Epidermal melanocyte (primary cell): Measurements from ENCODE around the gene COL9A3.

Source experiments
- DNase-seq: peaks from one replicate; pipeline ENCODE4 v3.0.0; 2011; ENCODE audit warnings: low spot score; ENCODE audit not compliant: insufficient read length

COL9A3 gene

DNA sequence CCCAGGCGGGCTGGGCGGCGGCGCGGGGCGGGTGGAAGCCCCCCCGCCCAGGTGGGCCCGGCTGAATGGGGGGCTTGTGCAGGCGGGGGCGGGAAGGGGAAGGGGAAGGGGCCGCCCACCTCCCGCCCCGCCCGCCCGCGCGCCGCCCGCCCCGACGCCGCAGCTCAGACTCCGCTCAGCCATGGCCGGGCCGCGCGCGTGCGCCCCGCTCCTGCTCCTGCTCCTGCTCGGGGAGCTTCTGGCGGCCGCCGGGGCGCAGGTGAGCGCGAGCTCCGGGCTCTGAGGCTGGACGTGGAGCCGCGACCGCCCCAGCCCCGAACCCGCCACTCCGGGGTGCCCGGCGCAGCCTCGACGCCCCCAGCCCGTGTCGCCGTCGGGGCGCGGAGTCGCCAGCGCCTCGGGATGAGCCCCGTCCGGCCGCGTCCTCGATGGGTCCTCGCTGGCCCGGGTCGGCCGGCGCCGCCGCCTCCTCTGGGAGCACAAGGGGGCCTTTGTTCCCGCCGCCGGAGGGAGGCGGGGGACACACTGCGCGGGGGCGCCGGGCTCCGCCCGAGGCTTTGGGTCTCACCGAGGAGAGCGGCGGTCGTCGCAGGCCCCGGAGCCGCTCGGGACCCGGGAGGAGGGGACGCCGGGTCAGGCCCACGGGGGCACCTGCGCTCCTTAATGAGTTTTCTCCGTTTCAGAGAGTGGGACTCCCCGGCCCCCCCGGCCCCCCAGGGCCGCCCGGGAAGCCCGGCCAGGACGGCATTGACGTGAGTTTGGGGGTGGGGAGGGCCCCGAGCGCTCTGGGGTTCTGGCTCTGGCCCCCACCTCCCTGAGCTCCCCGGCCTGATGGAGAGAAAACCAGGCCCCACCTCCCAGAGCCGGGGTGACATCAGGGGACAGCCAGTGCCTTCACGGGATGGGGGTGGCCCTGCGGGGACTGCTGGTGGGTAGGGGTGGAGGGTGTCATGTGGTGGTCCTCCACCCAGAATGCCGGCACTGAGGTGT is at the start of gene COL9A3:
Gene COL9A3 (plus strand): TSS at position 167 of the 990 bp plus-strand sequence. CDS start 15 bp downstream, at position 182.
- DNase-seq, result peak; percentile 72

DNA sequence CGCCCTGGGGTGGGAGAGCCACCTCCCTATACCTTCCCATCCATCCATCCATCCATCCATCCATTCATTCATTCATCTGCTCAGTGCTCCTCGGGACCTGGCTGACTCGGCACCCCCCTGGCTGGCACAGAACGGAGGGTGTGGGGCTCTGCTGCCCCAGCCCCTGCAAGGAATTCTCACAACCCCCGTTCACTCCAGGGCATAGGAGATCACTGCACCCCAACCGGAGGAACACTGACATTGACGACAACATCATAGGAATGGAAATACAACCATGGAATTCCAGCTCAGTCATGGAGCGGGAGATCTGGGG is 48.7 kb upstream of the COL9A3 start:
- DNase-seq, result no peak

DNA sequence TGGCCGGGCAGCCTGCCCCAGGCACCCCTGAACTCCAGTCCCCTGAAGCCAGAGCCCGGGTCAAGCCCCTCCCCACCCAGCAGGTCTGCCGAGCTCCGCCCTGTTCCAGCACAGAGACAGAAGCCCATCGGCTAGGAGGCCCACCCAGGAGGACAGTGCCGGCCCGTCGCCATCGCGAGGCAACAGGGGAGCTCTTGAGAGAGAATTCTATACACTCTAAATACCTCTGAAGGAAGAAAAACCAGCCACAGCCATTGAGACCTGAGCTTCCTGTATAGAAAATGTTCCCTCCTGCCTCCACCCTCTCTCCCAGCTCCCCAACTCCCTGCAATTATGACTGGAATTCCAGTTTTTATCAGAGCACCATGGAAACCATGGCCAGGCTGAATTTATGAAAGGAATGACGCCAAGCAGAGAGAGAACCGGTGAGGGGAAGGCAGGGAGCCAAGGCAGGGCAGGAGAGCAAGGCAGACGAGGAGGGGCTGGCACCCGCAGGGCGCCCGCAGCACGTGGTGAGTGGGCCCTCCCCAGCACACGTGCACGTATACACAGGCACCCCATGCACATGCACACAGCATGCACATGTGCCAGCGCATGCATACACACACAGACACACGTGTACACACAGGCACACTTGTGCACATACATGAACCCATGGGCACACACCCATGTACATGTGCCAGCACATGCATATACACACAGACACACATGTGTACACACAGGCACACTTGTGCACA is 48.1 kb upstream of the COL9A3 start:
- DNase-seq, result no peak

DNA sequence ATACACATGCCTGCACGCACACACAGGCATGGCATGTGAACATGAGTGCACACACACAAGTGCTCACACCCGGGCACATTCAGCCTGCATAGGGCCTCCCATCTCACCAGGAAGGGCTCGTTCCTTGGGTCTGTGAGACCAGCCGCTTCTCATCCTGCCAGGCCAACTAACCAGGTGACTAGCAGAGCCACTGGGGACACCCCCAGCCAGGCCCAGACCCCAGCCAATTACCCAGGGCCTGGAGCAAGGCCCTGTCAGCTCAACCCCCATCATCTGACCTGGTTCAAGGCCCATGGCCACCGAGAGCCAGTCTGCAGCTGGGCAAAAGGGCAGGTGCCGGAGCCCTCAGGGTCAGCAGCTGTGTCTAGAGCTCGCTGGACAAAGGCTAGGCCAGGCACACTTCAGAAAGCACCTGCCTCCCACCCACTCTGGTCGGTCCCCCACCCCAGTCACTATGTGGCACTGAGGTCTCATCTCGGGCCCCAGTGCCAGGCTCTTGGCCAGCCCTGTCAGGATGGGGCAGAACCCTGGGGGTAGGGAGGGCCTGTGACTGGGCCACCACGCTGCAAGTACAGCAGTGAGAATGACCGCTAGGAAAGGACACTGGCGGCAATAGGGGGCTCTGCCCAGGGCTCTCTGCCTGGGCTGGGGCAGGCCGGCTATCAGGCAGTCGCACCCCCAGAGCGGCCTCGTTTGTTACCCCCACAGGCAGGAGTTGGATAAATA is 47.3 kb upstream of the COL9A3 start:
- no peak for DNase-seq

DNA sequence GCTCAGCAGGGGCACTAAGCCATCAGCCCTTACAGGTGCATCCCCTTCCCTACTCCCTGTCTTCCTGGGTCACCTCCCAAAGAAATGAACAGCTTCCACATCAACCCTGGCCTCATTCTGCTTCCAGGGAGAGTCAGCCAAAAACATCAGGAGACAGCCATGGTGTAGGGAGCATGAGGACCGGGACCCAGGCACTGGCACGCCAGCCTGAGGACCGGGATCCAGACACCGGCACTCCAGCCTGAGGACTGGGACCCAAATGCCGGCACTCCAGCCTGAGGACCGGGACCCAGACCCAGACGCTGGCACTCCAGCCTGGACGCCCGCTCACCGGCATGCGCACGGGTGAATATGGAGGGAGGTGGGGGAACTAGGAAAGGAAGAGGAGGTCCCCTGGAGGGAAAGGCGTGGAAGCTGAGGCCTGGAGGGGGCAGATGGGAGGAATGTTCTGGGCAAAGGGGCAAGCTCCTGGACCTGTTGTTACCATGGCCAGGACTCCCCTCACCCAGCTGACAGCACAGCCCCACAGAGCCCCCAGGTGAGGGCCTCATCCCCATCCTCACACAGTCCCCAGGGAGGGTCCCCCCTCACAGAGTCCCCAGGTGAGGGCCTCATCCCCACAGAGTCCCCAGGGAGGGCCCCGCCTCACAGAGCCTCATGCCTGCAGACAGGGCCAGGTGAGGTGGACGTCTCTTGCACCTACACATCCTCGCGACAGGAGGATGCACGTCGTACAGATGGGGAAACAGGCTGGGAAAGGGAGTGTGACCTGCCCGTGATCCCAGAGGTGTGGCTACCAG is 46.5 kb upstream of the COL9A3 start:
- DNase-seq, result no peak

DNA sequence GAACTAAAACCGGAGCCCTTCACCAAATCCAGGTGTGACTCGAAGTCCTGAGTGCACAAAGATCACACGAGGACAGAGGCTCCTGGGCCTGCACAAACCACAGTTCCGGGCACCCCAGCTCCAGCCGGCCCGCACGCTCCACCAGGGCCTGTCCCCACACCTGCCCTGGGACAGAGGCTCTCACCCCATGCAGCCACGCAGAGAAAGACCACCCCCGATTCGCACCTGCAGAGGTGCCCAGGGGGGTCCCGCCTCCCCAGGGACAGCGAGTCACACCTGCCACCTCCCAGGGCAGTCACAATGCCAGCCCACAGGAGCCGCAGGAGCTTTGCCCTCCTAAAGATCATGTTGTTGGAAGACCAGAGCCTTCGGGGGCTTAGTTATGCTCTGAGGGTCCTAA is 45.9 kb upstream of the COL9A3 start:
- no peak for DNase-seq

DNA sequence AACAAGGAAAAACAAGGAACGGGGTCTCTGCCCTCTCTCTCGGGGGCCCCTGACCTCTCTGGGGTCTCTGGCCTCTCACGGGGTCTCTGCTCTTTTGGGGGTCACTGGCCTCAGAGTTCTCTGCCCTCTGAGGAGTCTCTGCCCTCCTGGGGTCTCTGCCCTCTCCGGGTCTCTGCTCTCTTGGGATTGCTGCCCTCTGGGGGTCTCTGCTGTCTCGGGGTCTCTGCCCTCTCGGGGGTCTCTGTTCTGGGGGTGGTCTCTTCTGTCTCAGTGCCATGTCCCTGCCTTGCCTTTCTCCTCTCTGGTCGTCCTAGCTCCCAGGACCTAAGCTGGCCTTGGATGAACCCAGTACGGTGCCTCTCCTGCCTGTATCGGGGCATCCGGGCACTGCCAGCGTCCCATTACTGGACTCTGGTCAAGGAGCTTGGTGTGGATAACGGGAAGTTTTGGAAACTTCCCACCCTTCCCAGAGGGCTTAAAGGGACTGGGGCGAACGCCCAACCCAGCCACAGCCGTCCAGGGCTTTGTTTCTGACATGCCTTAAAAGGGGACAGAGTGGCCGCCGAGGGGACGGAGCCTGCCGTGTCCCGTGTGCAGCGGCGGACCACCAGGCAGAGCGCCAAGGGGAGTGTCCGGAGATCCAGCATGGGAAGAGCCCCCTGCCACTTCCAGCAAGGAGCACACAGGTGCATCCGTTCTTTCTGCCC is 45.3 kb upstream of the COL9A3 start:
- DNase-seq, result no peak

DNA sequence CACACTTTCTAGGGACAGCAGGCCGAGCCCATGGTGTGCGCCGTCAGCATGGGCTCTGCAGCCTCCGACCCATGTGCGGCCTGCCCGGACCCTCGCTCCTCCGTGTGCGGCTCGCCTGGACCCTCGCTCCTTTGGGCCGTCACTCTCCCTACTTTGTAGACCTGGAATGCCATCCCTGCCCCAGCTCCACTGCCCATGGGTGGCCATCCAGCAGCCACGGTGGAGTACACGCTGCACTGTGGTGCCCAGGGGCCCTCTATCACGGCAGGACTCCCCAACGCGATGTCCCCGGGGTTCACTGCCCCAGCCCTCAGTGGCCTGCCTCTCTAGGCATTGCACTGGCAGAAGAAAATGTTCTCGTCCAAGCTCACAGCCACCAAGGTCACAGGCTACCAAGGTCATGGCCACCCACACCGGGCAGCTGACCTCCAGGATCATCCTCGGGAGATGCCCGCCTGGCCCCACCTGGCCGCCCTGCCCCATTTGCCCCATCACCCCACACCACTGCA is 44.7 kb upstream of the COL9A3 start:
- DNase-seq, result no peak

DNA sequence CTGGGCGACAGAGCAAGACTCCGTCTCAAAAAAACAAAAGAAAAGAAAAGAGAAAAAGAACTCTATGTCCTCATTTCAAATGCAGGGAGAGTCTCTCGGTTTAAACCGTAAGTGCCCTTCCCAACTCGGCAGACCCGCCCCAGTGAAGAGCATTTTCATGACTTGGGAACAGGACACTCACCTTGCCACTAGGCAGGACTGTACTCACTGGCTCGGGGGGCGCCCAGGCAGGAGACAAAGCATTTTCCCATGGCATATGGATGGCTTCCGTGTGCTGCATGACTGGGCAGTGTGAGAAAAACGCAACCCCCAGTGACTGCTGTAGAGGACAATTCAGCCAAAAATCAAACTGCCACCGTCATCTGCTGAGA is 44.2 kb upstream of the COL9A3 start:
- no peak for DNase-seq

DNA sequence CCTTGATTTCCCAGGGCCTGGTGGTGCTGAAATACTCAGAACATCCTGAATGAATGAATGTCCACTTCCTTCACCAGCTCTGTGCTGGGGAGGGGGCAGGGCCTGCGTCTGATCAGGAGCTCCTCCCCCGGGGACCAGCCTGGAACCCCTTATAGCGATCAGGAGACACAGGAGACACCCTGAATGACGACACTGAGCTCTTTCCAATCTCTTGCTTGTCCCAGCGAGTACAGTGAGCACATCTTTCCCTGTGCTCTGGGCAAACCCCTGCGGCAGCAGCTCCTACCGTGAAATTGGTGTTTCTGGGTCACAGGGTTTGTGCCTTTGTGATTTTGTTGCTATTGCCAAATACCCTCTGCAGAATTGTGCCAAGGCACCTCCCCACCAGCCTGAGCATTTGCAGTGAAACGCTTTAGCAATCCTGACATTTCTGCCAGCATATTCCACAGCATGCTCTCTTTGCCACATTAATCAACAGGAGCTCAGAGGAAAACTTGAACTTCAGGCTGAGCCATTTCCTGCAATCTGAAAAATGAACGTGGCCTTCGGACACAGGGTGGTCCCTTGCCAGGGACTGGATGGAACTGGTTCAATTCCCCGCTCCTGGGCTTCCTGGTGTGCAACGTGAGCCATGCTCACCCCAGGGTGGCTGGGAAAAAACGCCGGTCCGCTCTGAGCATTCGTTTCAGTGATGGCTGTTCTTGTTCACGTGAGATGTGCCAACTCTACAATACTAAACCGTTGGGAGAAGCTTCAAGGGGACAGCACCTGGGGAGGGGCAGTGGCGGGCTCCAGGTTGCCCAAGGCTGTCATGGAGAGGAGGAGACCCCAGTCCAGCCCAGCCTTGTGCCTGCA is 43.6 kb upstream of the COL9A3 start:
- DNase-seq, result peak; percentile 98

DNA sequence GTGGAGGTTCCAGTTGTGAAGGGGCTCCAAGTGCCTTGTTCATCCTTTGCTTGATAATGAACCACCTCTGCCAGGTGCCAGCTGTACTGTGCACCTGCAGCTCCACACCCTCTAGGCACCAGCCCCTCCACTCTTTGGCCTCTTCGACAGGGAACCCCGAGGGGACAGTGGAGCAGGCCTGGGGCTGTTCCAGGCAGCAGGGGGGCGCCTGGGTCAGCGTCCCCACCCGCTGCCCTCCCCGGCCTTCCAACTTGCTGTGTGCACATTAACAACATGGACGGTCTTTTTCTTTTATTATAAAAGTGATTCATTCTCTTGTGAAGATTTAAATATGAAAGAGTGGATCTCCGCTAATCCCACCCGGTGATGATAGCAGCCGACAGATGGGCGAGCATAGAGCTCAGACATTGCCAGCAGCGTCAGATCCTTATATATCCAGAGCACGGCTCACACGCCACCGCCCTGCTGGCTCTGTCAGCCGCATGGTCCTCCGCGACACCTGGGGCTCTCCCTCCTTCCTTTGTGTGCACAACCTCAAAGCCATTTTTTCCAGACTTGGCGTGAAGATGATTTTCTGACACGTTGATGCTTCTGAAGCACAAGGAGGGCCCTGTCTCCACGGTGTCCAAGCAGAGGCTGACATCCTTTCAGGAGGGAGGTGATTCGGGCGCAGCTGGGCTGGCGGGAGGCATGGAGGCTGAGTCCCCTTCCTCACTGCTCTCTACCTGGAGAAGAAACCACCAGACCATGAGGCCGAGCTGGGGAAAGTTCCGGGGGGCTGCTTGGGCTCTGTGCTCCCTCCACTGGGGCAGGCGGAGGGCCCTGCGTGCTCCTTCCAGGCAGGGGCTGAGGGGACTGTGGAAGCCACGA is 42.8 kb upstream of the COL9A3 start:
- no peak for DNase-seq

DNA sequence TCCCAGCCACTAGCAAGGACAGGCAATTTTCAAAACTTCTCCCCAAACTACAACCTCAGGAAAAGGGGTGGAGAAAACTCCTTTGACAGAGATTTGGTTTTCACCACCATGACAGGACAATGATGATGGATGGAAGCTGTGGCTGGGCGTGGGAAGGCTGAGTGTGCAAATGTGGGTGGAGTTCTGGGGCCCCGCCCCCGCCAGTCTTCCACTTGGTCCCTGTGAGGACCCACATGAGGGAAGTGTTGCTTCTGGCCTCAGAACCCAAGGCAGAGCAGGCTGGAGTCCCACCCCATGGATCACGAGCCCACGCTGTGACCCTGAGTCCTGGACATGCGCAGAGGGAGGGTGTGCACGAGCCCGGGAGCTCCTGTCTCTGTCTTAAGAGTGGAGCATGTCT is 42.1 kb upstream of the COL9A3 start:
- no peak for DNase-seq

DNA sequence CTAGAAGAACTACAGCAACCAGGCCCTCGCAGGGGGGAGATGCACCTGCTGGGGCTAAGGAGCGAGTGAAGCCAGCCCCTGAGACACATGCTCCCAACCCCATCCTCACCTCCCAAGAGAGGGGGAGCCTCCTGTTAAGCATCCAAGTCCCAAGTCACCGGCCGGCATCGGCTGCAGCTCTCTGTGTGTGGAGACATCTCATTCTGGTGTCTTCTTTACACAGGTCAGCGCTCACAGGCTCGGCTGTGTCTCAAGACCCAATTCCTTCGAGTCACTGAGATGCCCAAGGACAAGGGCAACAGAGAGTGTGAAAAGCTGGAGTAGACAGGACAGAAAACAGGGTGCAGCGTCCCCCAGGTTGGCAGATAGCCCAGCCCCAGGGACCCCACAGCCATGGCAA is 41.6 kb upstream of the COL9A3 start:
- no peak for DNase-seq

DNA sequence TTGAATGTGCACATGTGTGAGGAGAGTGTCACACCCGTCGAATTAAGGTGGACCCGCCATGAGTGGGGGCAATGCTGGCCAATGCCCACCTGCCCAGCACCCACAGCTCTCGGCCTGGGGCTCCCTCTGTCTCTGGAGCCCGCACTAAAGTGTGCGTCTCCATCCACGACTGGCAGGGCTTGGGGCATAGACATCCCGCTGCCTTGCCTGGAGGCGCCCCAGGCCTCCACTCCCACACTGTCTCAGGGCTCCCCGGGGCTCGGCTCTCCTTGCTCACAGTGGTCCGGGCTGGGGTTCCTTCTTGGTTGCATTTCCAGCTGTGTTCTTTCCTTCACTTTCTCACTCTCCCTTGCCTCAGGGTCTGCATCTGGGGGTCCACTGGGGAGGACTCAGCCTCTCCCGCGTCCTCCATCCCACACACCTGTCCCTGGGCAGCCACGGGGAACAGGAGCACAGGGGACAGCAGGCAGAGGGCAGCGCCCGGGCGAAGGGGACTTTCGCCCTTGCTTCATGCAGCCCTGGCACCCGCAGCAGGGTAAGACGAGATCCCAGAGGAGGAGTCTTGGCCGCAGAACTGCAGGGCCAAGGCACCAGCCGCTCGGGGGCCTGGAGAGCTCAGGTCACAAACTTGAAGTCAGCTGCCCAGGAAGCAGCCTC is 40.7 kb upstream of the COL9A3 start:
- DNase-seq, result no peak

DNA sequence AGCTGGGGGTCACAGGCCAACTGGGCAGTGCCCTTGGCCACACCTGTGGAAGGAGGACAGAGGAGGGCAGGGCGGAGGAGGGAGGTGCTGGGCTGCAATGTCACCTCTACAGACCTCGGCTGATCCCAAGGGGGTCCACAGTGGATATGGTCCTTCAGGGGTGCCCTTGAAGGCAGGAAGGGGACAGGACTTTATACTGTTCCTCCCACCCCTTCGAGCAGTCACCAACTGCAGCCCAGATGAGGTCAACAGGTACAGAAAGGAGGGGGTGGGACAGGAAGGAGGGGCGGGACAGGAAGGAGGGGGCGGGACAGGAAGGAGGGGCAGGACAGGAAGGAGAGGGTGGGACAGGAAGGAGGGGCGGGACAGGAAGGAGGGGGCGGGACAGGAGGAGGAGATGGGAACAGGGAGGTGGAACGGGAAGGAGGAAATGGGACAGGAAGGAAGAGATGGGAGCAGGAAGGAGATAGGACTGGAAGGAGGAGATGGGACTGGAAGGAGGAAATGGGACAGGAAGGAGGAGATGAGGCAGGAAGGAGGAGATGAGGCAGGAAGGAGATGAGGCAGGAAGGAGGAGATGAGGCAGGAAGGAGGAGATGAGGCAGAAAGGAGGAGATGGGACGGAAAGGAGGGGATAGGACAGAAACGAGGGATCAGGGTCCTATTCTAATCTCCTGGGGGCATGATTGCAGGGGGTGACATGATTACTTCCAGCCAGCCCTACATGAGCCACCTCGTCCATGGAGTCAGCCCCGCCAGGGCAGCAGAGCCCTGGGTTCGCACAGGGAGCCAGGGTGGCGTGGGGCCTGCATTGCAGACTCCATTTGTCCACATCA is 39.9 kb upstream of the COL9A3 start:
- DNase-seq, result no peak

DNA sequence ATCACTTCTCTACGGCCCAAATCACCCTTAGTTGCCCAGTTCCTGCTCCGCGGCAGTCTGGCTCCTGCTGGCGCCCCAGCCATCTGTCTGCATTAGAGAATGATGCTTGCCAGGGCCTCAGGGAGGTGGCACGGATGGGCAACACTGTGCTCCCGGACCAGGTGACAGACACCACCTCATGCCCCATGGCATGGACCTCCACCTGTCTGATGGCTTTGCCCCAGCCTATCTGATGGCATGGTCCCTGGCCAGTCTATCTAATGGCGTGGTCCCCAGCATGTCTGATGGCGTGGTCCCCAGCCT is 39.4 kb upstream of the COL9A3 start:
- DNase-seq, result no peak

DNA sequence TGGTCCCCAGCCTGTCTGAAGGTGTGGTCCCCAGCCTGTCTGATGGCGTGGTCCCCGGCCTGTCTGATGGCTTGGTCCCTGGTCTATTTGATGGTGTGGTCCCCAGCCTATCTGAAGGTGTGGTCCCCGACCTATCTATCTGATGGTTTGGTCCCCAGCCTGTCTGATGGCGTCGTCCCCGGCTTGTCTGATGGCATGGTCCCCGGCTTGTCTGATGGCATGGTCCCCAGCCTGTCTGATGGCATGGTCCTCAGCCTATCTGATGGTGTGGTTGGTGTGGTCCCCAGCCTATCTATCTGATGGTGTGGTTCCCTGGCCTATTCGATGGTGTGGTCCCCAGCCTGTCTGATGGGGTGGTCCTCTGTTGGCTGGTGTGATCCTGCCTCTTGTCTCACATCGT is 38.8 kb upstream of the COL9A3 start:
- DNase-seq, result no peak
